ENCODE measurements around the gene PTH1R.

Gene PTH1R

GRCh38 chr3:46893146-46893748 is 15.7 kb downstream of the PTH1R start:
- no peak overlapping the region for H3K4me3 ChIP-seq (ENCODE audit: control insufficient read depth, low read depth, low read length)
- no peak for DNase-seq (ENCODE audit: low read depth)
- no peak for TF ChIP-seq CTCF (conservative IDR thresholded peaks at IDR 0.05; ENCODE audit: control insufficient read depth, insufficient read depth, low read depth, low read length)

GRCh38 chr3:46893763-46894162 is 16.2 kb downstream of the PTH1R start:
- no peak overlapping the region for H3K4me3 ChIP-seq (ENCODE audit: control insufficient read depth, low read depth, low read length)
- TF ChIP-seq CTCF (conservative IDR thresholded peaks at IDR 0.05; ENCODE audit: control insufficient read depth, insufficient read depth, low read depth, low read length): no peak
- DNase-seq (ENCODE audit: low read depth): no peak

- DNase-seq (ENCODE audit: low read depth): no peak
- TF ChIP-seq CTCF (conservative IDR thresholded peaks at IDR 0.05; ENCODE audit: control insufficient read depth, insufficient read depth, low read depth, low read length): no peak
These were observed 16.7 kb downstream of the PTH1R start for GRCh38 chr3:46894256-46894655.

GRCh38 chr3:46895204-46895660 is 17.7 kb downstream of the PTH1R start:
- TF ChIP-seq CTCF (conservative IDR thresholded peaks at IDR 0.05; ENCODE audit: control insufficient read depth, insufficient read depth, low read depth, low read length): peak; percentile 84
- peak; percentile 41 for DNase-seq (ENCODE audit: low read depth)
- no peak overlapping the region for H3K4me3 ChIP-seq (ENCODE audit: control insufficient read depth, low read depth, low read length)

More at GRCh38 chr3:46894256-46894655, 16.7 kb downstream of the PTH1R start:
- H3K4me3 ChIP-seq (ENCODE audit: control insufficient read depth, low read depth, low read length): no peak overlapping the region

GRCh38 chr3:46895761-46896160 is 18.2 kb downstream of the PTH1R start:
- H3K4me3 ChIP-seq (ENCODE audit: control insufficient read depth, low read depth, low read length): no peak overlapping the region
- no peak for DNase-seq (ENCODE audit: low read depth)
- no peak for TF ChIP-seq CTCF (conservative IDR thresholded peaks at IDR 0.05; ENCODE audit: control insufficient read depth, insufficient read depth, low read depth, low read length)

- peak; percentile 7 for DNase-seq (ENCODE audit: low read depth)
- TF ChIP-seq CTCF (conservative IDR thresholded peaks at IDR 0.05; ENCODE audit: control insufficient read depth, insufficient read depth, low read depth, low read length): no peak
- no peak overlapping the region for H3K4me3 ChIP-seq (ENCODE audit: control insufficient read depth, low read depth, low read length)
These were observed 18.9 kb downstream of the PTH1R start for GRCh38 chr3:46896386-46896785.

- DNase-seq (ENCODE audit: low read depth): no peak
- no peak for TF ChIP-seq CTCF (conservative IDR thresholded peaks at IDR 0.05; ENCODE audit: control insufficient read depth, insufficient read depth, low read depth, low read length)
These were observed 19.5 kb downstream of the PTH1R start for GRCh38 chr3:46897031-46897430.

More at GRCh38 chr3:46897031-46897430, 19.5 kb downstream of the PTH1R start:
- H3K4me3 ChIP-seq (ENCODE audit: control insufficient read depth, low read depth, low read length): no peak overlapping the region

Data from fibroblast of mammary gland (primary cell).